MCF 10A (cell line): Measurements from ENCODE around the gene PCGF2. TPM values are rescaled to one million over a fixed set of nuclear protein-coding genes. Genes with fewer than 3 reads are reported as not detected.
"Not testable (repeated sequence)": the region's sequence is repeated elsewhere in the genome, so short reads cannot be mapped to it uniquely, and the experiment has no call there.

Experiments used
- BruUV-seq: library from RNA; stranded (reverse); fragments of 400-500 nt; replicated peaks from 2 replicates; lab custom pipeline; 2021; lab: Mats Ljungman, UMichigan
- CTCF ChIA-PET: fragments of 300-600 bp; sonication (Branson Sonifier 250); formaldehyde crosslinking; extraction: SDS; loops from one replicate; lab custom pipeline; 2021; ENCODE audit warnings: antibody characterized with exemption, inconsistent platforms; lab: Yijun Ruan, JAX
- POLR2A ChIA-PET: fragments of 300-600, 350-650 bp; sonication (Branson Sonifier 250); formaldehyde crosslinking; extraction: SDS; loops from one replicate; lab custom pipeline; 2020; ENCODE audit warnings: antibody characterized with exemption, inconsistent platforms; lab: Yijun Ruan, JAX
- DNase-seq: peaks from one replicate; pipeline ENCODE4 v3.0.0-alpha.2; 2018; ENCODE audit not compliant: unreplicated experiment
- H3K27ac Mint-ChIP-seq: one replicate; pipeline ENCODE4 v1.8.0; 2022; ENCODE audit warnings: mild to moderate bottlenecking, low read depth, mixed read lengths; ENCODE audit not compliant: unreplicated experiment
- H3K27me3 Mint-ChIP-seq: one replicate; pipeline ENCODE4 v1.8.0; 2022; ENCODE audit warnings: mixed read lengths; ENCODE audit not compliant: insufficient read depth, unreplicated experiment
- H3K36me3 Mint-ChIP-seq: one replicate; pipeline ENCODE4 v1.8.0; 2022; ENCODE audit warnings: mild to moderate bottlenecking, moderate library complexity, mixed read lengths; ENCODE audit not compliant: insufficient read depth, unreplicated experiment
- H3K4me1 Mint-ChIP-seq: one replicate; pipeline ENCODE4 v1.8.0; 2022; ENCODE audit warnings: mixed read lengths; ENCODE audit not compliant: insufficient read depth, unreplicated experiment
- H3K4me3 Mint-ChIP-seq: one replicate; pipeline ENCODE4 v1.8.0; 2022; ENCODE audit warnings: mild to moderate bottlenecking, moderate library complexity, mixed read lengths; ENCODE audit not compliant: unreplicated experiment
- H3K9me3 Mint-ChIP-seq: one replicate; pipeline ENCODE4 v1.8.0; 2022; ENCODE audit warnings: mixed read lengths; ENCODE audit not compliant: unreplicated experiment
- intact Hi-C: fragments of 100-400 bp; cut with micrococcal nuclease; formaldehyde crosslinking; loops from 2 replicates; pipeline ENCODE4 v1.14.1; 2022
- total RNA-seq: library from RNA; stranded (reverse); gene quantifications from 2 replicates; pipeline ENCODE4 v1.2.3, GENCODE V29; 2022
- TF ChIP-seq, protein P1 (sequence below): fragments of 200-600 bp; IDR thresholded peaks from one replicate; pipeline ENCODE4 v1.8.0; 2022; ENCODE audit warnings: antibody characterized with exemption, mild to moderate bottlenecking; ENCODE audit not compliant: unreplicated experiment

PCGF2 gene
- total RNA-seq, 1 experiment from 2014 or later = 32.6 TPM

DNA sequence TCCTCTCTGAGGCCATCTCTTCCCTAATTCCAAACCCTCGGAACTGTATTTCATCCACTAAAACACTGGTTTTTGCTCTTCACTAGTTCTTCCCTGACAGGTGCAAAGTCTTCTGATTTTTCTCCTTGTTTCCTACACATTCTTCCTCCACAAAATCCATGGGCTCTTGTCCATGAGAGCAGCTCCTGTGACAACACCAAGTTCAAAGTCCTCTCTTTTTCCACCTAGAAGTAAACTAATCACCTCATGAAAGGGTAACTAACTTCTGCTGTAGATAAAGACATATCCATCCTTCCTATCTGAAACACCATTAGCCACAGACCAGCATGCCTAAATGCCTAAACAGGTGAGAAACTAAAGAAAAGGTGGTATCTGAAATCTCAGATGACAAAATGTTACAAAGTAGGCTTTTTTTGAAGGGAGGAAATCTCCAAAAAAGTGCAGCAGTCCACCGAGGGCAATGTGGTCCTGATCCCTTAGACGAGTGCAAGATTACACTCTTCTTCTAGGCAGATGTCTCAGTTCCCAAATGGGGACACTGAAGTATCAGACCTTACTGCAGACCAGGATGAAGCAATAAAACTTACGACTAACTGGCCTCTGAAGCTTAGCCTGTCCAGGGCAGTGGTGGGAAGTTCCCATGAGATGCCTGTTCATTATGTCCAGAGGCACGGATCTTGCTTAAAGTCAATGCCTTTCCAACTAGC lies 48.5 kb upstream of the PCGF2 start:
- BruUV-seq = no TSS peak
- TF ChIP-seq, protein P1, sequence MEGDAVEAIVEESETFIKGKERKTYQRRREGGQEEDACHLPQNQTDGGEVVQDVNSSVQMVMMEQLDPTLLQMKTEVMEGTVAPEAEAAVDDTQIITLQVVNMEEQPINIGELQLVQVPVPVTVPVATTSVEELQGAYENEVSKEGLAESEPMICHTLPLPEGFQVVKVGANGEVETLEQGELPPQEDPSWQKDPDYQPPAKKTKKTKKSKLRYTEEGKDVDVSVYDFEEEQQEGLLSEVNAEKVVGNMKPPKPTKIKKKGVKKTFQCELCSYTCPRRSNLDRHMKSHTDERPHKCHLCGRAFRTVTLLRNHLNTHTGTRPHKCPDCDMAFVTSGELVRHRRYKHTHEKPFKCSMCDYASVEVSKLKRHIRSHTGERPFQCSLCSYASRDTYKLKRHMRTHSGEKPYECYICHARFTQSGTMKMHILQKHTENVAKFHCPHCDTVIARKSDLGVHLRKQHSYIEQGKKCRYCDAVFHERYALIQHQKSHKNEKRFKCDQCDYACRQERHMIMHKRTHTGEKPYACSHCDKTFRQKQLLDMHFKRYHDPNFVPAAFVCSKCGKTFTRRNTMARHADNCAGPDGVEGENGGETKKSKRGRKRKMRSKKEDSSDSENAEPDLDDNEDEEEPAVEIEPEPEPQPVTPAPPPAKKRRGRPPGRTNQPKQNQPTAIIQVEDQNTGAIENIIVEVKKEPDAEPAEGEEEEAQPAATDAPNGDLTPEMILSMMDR = no peak
- H3K9me3 Mint-ChIP-seq = no peaks in the 10 kb centered on the region
- H3K36me3 Mint-ChIP-seq = peaks cover 52% of the 10 kb centered on the region
- peak overlapping the region; percentile 57 for H3K27ac Mint-ChIP-seq
- peak overlapping the region; percentile 98 for H3K4me3 Mint-ChIP-seq
- no peaks in the 10 kb centered on the region for H3K27me3 Mint-ChIP-seq
- CTCF ChIA-PET = no interaction called here
- DNase-seq = no peak
- intact Hi-C loops = no loop called here
- H3K4me1 Mint-ChIP-seq = peaks cover 36% of the 10 kb centered on the region
- POLR2A ChIA-PET = interaction anchor here (0.6 to 3.5 kb wide), 6 partner anchors 9 to 410 kb away, joined by 3 to 34 read pairs (median 6); partner anchors contain the start of genes PSMB3 and RPL23

DNA sequence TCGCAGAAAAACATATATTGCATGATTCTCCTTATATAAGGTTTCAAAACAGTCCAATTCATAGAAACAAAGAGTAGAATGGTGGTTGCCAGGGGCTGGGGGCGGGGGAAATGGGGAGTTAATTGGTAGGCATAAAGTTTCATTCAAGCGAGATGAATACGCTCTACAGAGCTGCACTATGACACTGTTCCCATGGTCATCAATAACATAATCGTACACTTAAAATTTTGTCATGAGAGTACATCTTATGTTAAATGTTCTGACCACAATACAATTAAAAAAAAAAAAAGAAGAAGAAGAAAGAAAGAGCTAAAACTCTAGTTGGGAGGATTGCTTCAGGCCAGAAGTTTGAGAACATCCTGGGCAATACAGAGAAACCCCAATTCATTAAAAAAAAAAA lies 46.1 kb upstream of the PCGF2 start:
- H3K27me3 Mint-ChIP-seq = no peaks in the 10 kb centered on the region
- H3K27ac Mint-ChIP-seq = no peak overlapping the region
- peaks cover 27% of the 10 kb centered on the region for H3K4me1 Mint-ChIP-seq
- DNase-seq = no peak
- intact Hi-C loops = no loop called here
- H3K36me3 Mint-ChIP-seq = peaks cover 39% of the 10 kb centered on the region
- TF ChIP-seq, protein P1 = no peak
- no peak overlapping the region for H3K4me3 Mint-ChIP-seq
- CTCF ChIA-PET = no interaction called here
- POLR2A ChIA-PET = interaction anchor here (1.1 kb wide), 1 partner anchor 19 kb away, joined by 3 read pairs; no protein-coding TSS in a partner anchor
- BruUV-seq = no TSS peak
- no peaks in the 10 kb centered on the region for H3K9me3 Mint-ChIP-seq

DNA sequence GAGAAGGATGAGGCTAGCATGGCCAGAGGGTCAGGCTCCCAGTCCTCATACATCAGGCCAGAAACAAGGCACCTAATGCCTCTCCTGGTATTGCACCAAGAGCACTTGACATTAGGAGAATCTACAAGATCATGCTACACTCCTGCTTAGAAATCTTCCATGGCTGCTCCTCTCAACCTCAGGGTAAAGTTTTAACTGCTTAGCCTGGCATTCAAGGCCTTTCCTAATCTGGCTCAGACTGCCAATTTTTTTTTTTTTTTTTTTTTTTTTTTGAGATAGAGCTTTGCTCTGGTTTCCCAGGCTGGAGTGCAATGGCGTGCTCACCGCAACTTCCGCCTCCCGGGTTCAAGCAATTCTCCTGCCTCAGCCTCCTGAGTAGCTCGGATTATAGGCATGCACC lies 43.0 kb upstream of the PCGF2 start:
- H3K27ac Mint-ChIP-seq = no peak overlapping the region
- H3K36me3 Mint-ChIP-seq = peaks cover 43% of the 10 kb centered on the region
- no peaks in the 10 kb centered on the region for H3K27me3 Mint-ChIP-seq
- TF ChIP-seq, protein P1 = no peak
- no TSS peak for BruUV-seq
- CTCF ChIA-PET = interaction anchor here (0.7 kb wide), 1 partner anchor 114 kb away, joined by 5 read pairs; no protein-coding TSS in a partner anchor
- intact Hi-C loops = no loop called here
- H3K4me1 Mint-ChIP-seq = peaks cover under 1% of the 10 kb centered on the region
- no peak for DNase-seq
- no peaks in the 10 kb centered on the region for H3K9me3 Mint-ChIP-seq
- H3K4me3 Mint-ChIP-seq = no peak overlapping the region
- POLR2A ChIA-PET = no interaction called here

DNA sequence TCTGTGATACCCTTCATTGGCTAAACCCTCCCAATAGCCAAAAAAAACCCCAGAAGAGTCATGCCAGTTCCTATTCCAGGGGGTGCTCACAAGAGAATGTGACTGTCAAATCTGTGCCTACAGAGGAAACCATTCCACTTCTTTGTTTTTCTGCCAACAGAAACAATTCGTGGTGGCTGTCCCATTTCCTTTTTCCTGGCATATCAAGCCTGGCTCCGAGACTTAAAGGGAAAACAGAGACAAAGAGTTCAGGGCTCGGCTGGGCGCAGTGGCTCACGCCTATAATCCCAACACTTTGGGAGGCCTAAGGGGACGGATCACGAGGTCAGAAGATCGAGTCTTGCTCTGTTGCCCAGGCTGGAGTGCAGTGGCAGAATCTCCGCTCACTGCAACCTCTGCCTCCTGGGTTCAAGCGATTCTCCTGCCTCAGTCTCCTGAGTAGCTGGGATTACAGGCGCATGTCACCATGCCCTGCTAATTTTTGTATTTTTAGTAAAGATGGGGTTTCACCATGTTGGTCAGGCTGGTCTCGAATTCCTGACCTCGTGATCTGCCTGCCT lies 42.1 kb upstream of the PCGF2 start:
- H3K4me3 Mint-ChIP-seq, H3K27me3 Mint-ChIP-seq, intact Hi-C loops, BruUV-seq, CTCF ChIA-PET, H3K27ac Mint-ChIP-seq, H3K9me3 Mint-ChIP-seq, DNase-seq, H3K4me1 Mint-ChIP-seq: not testable (repeated sequence)
- POLR2A ChIA-PET = interaction anchor here (0.6 to 0.7 kb wide), 2 partner anchors 11 to 625 kb away, joined by 3 to 4 read pairs; no protein-coding TSS in a partner anchor
- peaks cover 49% of the 10 kb centered on the region for H3K36me3 Mint-ChIP-seq
